ENCODE data around the gene ZNF292.

The ZNF292 gene

GRCh38 chr6:87183687-87184086 lies 28.3 kb downstream of the ZNF292 start:
- H3K23ac ChIP-seq (ENCODE audit: low read length) = no peak overlapping the region

GRCh38 chr6:87184762-87185250 lies 29.4 kb downstream of the ZNF292 start:
- H3K4ac ChIP-seq (ENCODE audit: low read depth, low read length) = peak overlapping the region; percentile 94
- no peak overlapping the region for H3K14ac ChIP-seq (ENCODE audit: low read length)
- H4K8ac ChIP-seq (ENCODE audit: low read depth, low read length) = no peak overlapping the region
- no peak overlapping the region for H2AFZ ChIP-seq (ENCODE audit: insufficient read depth, low read length, poor library complexity)
- H2BK120ac ChIP-seq (ENCODE audit: insufficient read depth, low read length, poor library complexity) = no peak overlapping the region
- no peaks in the 10 kb centered on the region for H3K9me3 ChIP-seq (ENCODE audit: insufficient read depth, low read depth, low read length)
- no peak overlapping the region for H3K18ac ChIP-seq (ENCODE audit: low read length)
- no peak overlapping the region for H4K12ac ChIP-seq (ENCODE audit: low read depth, low read length)
- H3K79me1 ChIP-seq (ENCODE audit: low read length) = no peaks in the 10 kb centered on the region
- H4K91ac ChIP-seq (ENCODE audit: low read depth, low read length) = no peak overlapping the region
- no CpG with 5 or more reads among the region's 2 CpGs for WGBS (ENCODE audit: extremely low coverage, insufficient coverage, insufficient read length)
- H2BK5ac ChIP-seq (ENCODE audit: low read depth, low read length, poor library complexity) = no peak overlapping the region
- no peak overlapping the region for H3K27ac ChIP-seq (ENCODE audit: low read depth, low read length)
- peaks cover 0 to 2% of the 10 kb centered on the region in 2 experiments for H3K36me3 ChIP-seq (ENCODE audit: control insufficient read depth in 1 of 2, insufficient read depth in 2 of 2, low read length in 2 of 2)
- no peak overlapping the region for H3K23ac ChIP-seq (ENCODE audit: low read length)
- no peak overlapping the region for H3K4me3 ChIP-seq (ENCODE audit: low read depth, low read length)
- peaks cover 6% of the 10 kb centered on the region for H3K79me2 ChIP-seq (ENCODE audit: control insufficient read depth, insufficient read depth, low read length, poor library complexity)
- no peak for DNase-seq
- no peak overlapping the region for H2BK12ac ChIP-seq (ENCODE audit: low read length)
- no peaks in the 10 kb centered on the region for H3K27me3 ChIP-seq (ENCODE audit: insufficient read depth, low read length)
- H3K4me1 ChIP-seq (ENCODE audit: control insufficient read depth in 1 of 2, insufficient read depth in 2 of 2, low read length in 2 of 2) = peaks cover 0 to 3% of the 10 kb centered on the region in 2 experiments
- H3K9ac ChIP-seq (ENCODE audit: low read length) = no peak overlapping the region
- no peak overlapping the region for H2AK5ac ChIP-seq (ENCODE audit: low read length)
- no peak overlapping the region for H3K4me2 ChIP-seq (ENCODE audit: low read length)

More at GRCh38 chr6:87183687-87184086, 28.3 kb downstream of the ZNF292 start:
- Histone ChIP-seq H3K4me1 (ENCODE audit: control insufficient read depth in 1 of 2, insufficient read depth in 2 of 2, low read length in 2 of 2) (peaks cover 0 to 3% of the 10 kb centered on the region in 2 experiments), H2BK120ac (ENCODE audit: insufficient read depth, low read length, poor library complexity) (no peak overlapping the region), H3K14ac (ENCODE audit: low read length) (no peak overlapping the region), H3K4ac (ENCODE audit: low read depth, low read length) (no peak overlapping the region), H2AK5ac (ENCODE audit: low read length) (no peak overlapping the region), H3K27me3 (ENCODE audit: insufficient read depth, low read length) (no peaks in the 10 kb centered on the region), H3K4me2 (ENCODE audit: low read length) (no peak overlapping the region), H3K79me1 (ENCODE audit: low read length) (no peaks in the 10 kb centered on the region), H2BK12ac (ENCODE audit: low read length) (no peak overlapping the region), H4K91ac (ENCODE audit: low read depth, low read length) (no peak overlapping the region), H2BK5ac (ENCODE audit: low read depth, low read length, poor library complexity) (no peak overlapping the region), H3K4me3 (ENCODE audit: low read depth, low read length) (no peak overlapping the region), H3K9ac (ENCODE audit: low read length) (no peak overlapping the region), H4K12ac (ENCODE audit: low read depth, low read length) (no peak overlapping the region), H2AFZ (ENCODE audit: insufficient read depth, low read length, poor library complexity) (no peak overlapping the region), H3K9me3 (ENCODE audit: insufficient read depth, low read depth, low read length) (no peaks in the 10 kb centered on the region), H3K27ac (ENCODE audit: low read depth, low read length) (no peak overlapping the region), H3K36me3 (ENCODE audit: control insufficient read depth in 1 of 2, insufficient read depth in 2 of 2, low read length in 2 of 2) (peaks cover 0 to 2% of the 10 kb centered on the region in 2 experiments), H4K8ac (ENCODE audit: low read depth, low read length) (no peak overlapping the region), H3K18ac (ENCODE audit: low read length) (no peak overlapping the region), H3K79me2 (ENCODE audit: control insufficient read depth, insufficient read depth, low read length, poor library complexity) (peaks cover 6% of the 10 kb centered on the region)
- no peak for DNase-seq
- no CpG with 5 or more reads among the region's 1 CpG for WGBS (ENCODE audit: extremely low coverage, insufficient coverage, insufficient read length)

GRCh38 chr6:87196275-87196842 lies 41.0 kb downstream of the ZNF292 start:
- no CpG with 5 or more reads among the region's 1 CpG for WGBS (ENCODE audit: extremely low coverage, insufficient coverage, insufficient read length)
- Histone ChIP-seq H4K12ac (ENCODE audit: low read depth, low read length) (no peak overlapping the region), H3K23ac (ENCODE audit: low read length) (no peak overlapping the region), H2AK5ac (ENCODE audit: low read length) (no peak overlapping the region), H3K36me3 (ENCODE audit: control insufficient read depth in 1 of 2, insufficient read depth in 2 of 2, low read length in 2 of 2) (peaks cover 0 to 3% of the 10 kb centered on the region in 2 experiments), H3K9ac (ENCODE audit: low read length) (no peak overlapping the region), H4K8ac (ENCODE audit: low read depth, low read length) (no peak overlapping the region), H3K79me1 (ENCODE audit: low read length) (no peaks in the 10 kb centered on the region), H3K9me3 (ENCODE audit: insufficient read depth, low read depth, low read length) (no peaks in the 10 kb centered on the region), H3K27ac (ENCODE audit: low read depth, low read length) (no peak overlapping the region), H3K27me3 (ENCODE audit: insufficient read depth, low read length) (no peaks in the 10 kb centered on the region), H2BK5ac (ENCODE audit: low read depth, low read length, poor library complexity) (no peak overlapping the region), H2AFZ (ENCODE audit: insufficient read depth, low read length, poor library complexity) (no peak overlapping the region), H3K4me2 (ENCODE audit: low read length) (no peak overlapping the region), H3K4me3 (ENCODE audit: low read depth, low read length) (no peak overlapping the region), H3K18ac (ENCODE audit: low read length) (no peak overlapping the region), H3K79me2 (ENCODE audit: control insufficient read depth, insufficient read depth, low read length, poor library complexity) (peaks cover 2% of the 10 kb centered on the region), H3K14ac (ENCODE audit: low read length) (no peak overlapping the region), H4K91ac (ENCODE audit: low read depth, low read length) (no peak overlapping the region), H3K4ac (ENCODE audit: low read depth, low read length) (no peak overlapping the region), H2BK12ac (ENCODE audit: low read length) (no peak overlapping the region), H2BK120ac (ENCODE audit: insufficient read depth, low read length, poor library complexity) (no peak overlapping the region), H3K4me1 (ENCODE audit: control insufficient read depth in 1 of 2, insufficient read depth in 2 of 2, low read length in 2 of 2) (no peaks in the 10 kb centered on the region)
- DNase-seq = no peak

GRCh38 chr6:87197547-87197946 lies 42.2 kb downstream of the ZNF292 start:
- Histone ChIP-seq H3K9ac (ENCODE audit: low read length) (no peak overlapping the region), H3K27ac (ENCODE audit: low read depth, low read length) (no peak overlapping the region), H2BK120ac (ENCODE audit: insufficient read depth, low read length, poor library complexity) (no peak overlapping the region), H2AK5ac (ENCODE audit: low read length) (no peak overlapping the region), H3K4me1 (ENCODE audit: control insufficient read depth in 1 of 2, insufficient read depth in 2 of 2, low read length in 2 of 2) (no peaks in the 10 kb centered on the region), H3K4ac (ENCODE audit: low read depth, low read length) (no peak overlapping the region), H3K9me3 (ENCODE audit: insufficient read depth, low read depth, low read length) (no peaks in the 10 kb centered on the region), H3K18ac (ENCODE audit: low read length) (no peak overlapping the region), H2BK12ac (ENCODE audit: low read length) (no peak overlapping the region), H3K27me3 (ENCODE audit: insufficient read depth, low read length) (no peaks in the 10 kb centered on the region), H3K23ac (ENCODE audit: low read length) (no peak overlapping the region), H3K14ac (ENCODE audit: low read length) (no peak overlapping the region), H3K36me3 (ENCODE audit: control insufficient read depth in 1 of 2, insufficient read depth in 2 of 2, low read length in 2 of 2) (no peaks in the 10 kb centered on the region), H3K4me2 (ENCODE audit: low read length) (no peak overlapping the region), H4K8ac (ENCODE audit: low read depth, low read length) (no peak overlapping the region), H3K79me2 (ENCODE audit: control insufficient read depth, insufficient read depth, low read length, poor library complexity) (peaks cover 2% of the 10 kb centered on the region), H3K4me3 (ENCODE audit: low read depth, low read length) (no peak overlapping the region), H2AFZ (ENCODE audit: insufficient read depth, low read length, poor library complexity) (no peak overlapping the region), H4K12ac (ENCODE audit: low read depth, low read length) (no peak overlapping the region), H4K91ac (ENCODE audit: low read depth, low read length) (no peak overlapping the region), H3K79me1 (ENCODE audit: low read length) (no peaks in the 10 kb centered on the region), H2BK5ac (ENCODE audit: low read depth, low read length, poor library complexity) (no peak overlapping the region)
- WGBS (ENCODE audit: extremely low coverage, insufficient coverage, insufficient read length) = no CpG with 5 or more reads among the region's 3 CpGs
- DNase-seq = no peak

Measured in trophoblast cell (in vitro differentiated cells and primary cell).